Endothelial cell (in vitro differentiated cells): ENCODE results near the gene PDE6D. TPM values are rescaled to one million over a fixed set of nuclear protein-coding genes. Genes with fewer than 3 reads are reported as not detected.
"Not testable (repeated sequence)": the region's sequence is repeated elsewhere in the genome, so short reads cannot be mapped to it uniquely, and the experiment has no call there.

Experiments used
- DNase-seq: peaks from one replicate; pipeline ENCODE4 v3.0.0; 2021; ENCODE audit warnings: low spot score
- H3K27ac Mint-ChIP-seq: one replicate; pipeline ENCODE4 v1.8.0; 2021; ENCODE audit warnings: mixed read lengths, inconsistent platforms; ENCODE audit not compliant: unreplicated experiment
- H3K27me3 Mint-ChIP-seq: one replicate; pipeline ENCODE4 v1.8.0; 2021; ENCODE audit warnings: mild to moderate bottlenecking, moderate library complexity, mixed read lengths, inconsistent platforms; ENCODE audit not compliant: unreplicated experiment
- H3K36me3 Mint-ChIP-seq: one replicate; pipeline ENCODE4 v1.8.0; 2021; ENCODE audit warnings: mild to moderate bottlenecking, low read depth, mixed read lengths, inconsistent platforms; ENCODE audit not compliant: unreplicated experiment
- H3K4me1 Mint-ChIP-seq: one replicate; pipeline ENCODE4 v1.8.0; 2021; ENCODE audit warnings: mild to moderate bottlenecking, mixed read lengths, inconsistent platforms; ENCODE audit not compliant: unreplicated experiment
- H3K4me3 Mint-ChIP-seq: one replicate; pipeline ENCODE4 v1.8.0; 2021; ENCODE audit warnings: mild to moderate bottlenecking, mixed read lengths, inconsistent platforms; ENCODE audit not compliant: unreplicated experiment
- H3K9me3 Mint-ChIP-seq: one replicate; pipeline ENCODE4 v1.8.0; 2021; ENCODE audit warnings: mixed read lengths, inconsistent platforms; ENCODE audit not compliant: unreplicated experiment
- CTCF ChIP-seq: fragments of 200-600 bp; sonication (generic); IDR thresholded peaks from one replicate; pipeline ENCODE4 v1.5.0; 2021; ENCODE audit warnings: antibody characterized with exemption; ENCODE audit not compliant: unreplicated experiment
- total RNA-seq: library from RNA; stranded (reverse); fragmentation: NEBNext Ultra II Directional; extraction: Animal tissue kit (Norgen Biotek cat#: 25700); gene quantifications from one replicate; pipeline ENCODE4 v1.2.1, GENCODE V29; 2021; ENCODE audit not compliant: unreplicated experiment

The PDE6D gene
- total RNA-seq, 1 donor from 2014 or later, result 29.3 TPM

- Mint-ChIP-seq H3K36me3 (peaks cover 25% of the 10 kb centered on the region), H3K27ac (peak overlapping the region; percentile 75), H3K27me3 (peaks cover 20% of the 10 kb centered on the region), H3K9me3 (no peaks in the 10 kb centered on the region), H3K4me3 (no peak overlapping the region), H3K4me1 (peaks cover 28% of the 10 kb centered on the region)
- TF ChIP-seq CTCF, result peak; percentile 32
- DNase-seq, result no peak
Observed at GRCh38 chr2:231715499-231715837, 65.6 kb downstream of the PDE6D start.

GRCh38 chr2:231714639-231715498 is 66.2 kb downstream of the PDE6D start:
- Mint-ChIP-seq H3K4me1 (peaks cover 28% of the 10 kb centered on the region), H3K27me3 (peaks cover 20% of the 10 kb centered on the region), H3K36me3 (peaks cover 25% of the 10 kb centered on the region), H3K27ac (no peak overlapping the region), H3K9me3 (no peaks in the 10 kb centered on the region), H3K4me3 (no peak overlapping the region)
- peak; percentile 81 for DNase-seq
- TF ChIP-seq CTCF, result peak; percentile 94

- H3K9me3 Mint-ChIP-seq, result no peaks in the 10 kb centered on the region
- TF ChIP-seq CTCF, result peak; percentile 92
- peaks cover 28% of the 10 kb centered on the region for H3K4me1 Mint-ChIP-seq
- H3K4me3 Mint-ChIP-seq, result peak overlapping the region; percentile 84
- peaks cover 20% of the 10 kb centered on the region for H3K27me3 Mint-ChIP-seq
- H3K27ac Mint-ChIP-seq, result no peak overlapping the region
- DNase-seq, result peak; percentile 88
- H3K36me3 Mint-ChIP-seq, result peaks cover 25% of the 10 kb centered on the region
Observed at GRCh38 chr2:231713730-231714638, 67.1 kb downstream of the PDE6D start.

GRCh38 chr2:231713406-231713729 is 67.7 kb downstream of the PDE6D start:
- not testable (repeated sequence) for H3K9me3 Mint-ChIP-seq, DNase-seq
- Mint-ChIP-seq H3K27me3 (peaks cover 21% of the 10 kb centered on the region), H3K27ac (peak overlapping the region; percentile 42), H3K4me1 (peaks cover 28% of the 10 kb centered on the region), H3K36me3 (peaks cover 25% of the 10 kb centered on the region), H3K4me3 (peak overlapping the region; percentile 84)

GRCh38 chr2:231712451-231713021 is 68.5 kb downstream of the PDE6D start:
- Mint-ChIP-seq H3K27me3 (peaks cover 23% of the 10 kb centered on the region), H3K4me3 (peak overlapping the region; percentile 90), H3K27ac (peak overlapping the region; percentile 81), H3K36me3 (peaks cover 25% of the 10 kb centered on the region), H3K4me1 (peaks cover 28% of the 10 kb centered on the region)
- not testable (repeated sequence) for DNase-seq, H3K9me3 Mint-ChIP-seq
